ENCODE data around the gene SHISA3.

DNA sequence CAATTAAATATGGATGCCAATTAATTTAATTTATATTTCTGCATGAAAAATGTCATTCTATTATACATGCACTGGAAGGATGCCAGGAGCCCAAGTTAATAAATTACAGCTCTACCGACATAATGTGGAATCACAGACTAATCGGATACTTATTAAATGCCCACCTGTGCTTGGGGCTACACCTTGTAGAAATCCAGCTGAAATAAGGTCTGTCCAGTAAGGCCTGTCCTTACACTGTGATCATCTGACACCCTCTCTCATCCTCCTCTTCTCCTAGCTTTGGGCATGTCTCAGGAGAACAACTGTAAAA lies 6.0 kb upstream of the SHISA3 start:
- TF ChIP-seq, protein P1, sequence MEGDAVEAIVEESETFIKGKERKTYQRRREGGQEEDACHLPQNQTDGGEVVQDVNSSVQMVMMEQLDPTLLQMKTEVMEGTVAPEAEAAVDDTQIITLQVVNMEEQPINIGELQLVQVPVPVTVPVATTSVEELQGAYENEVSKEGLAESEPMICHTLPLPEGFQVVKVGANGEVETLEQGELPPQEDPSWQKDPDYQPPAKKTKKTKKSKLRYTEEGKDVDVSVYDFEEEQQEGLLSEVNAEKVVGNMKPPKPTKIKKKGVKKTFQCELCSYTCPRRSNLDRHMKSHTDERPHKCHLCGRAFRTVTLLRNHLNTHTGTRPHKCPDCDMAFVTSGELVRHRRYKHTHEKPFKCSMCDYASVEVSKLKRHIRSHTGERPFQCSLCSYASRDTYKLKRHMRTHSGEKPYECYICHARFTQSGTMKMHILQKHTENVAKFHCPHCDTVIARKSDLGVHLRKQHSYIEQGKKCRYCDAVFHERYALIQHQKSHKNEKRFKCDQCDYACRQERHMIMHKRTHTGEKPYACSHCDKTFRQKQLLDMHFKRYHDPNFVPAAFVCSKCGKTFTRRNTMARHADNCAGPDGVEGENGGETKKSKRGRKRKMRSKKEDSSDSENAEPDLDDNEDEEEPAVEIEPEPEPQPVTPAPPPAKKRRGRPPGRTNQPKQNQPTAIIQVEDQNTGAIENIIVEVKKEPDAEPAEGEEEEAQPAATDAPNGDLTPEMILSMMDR (IDR thresholded peaks at IDR 0.05), result no peak
- TF ChIP-seq POLR2A (IDR thresholded peaks at IDR 0.05), result no peak
